Measurements from ENCODE around the gene RNF148. TPM values are rescaled to one million over a fixed set of nuclear protein-coding genes. Genes with fewer than 3 reads are reported as not detected.
A peak's percentile ranks its signal among the peaks of the same experiment; 100 is the strongest.

Gene RNF148
- total and polyA plus RNA-seq, 8 donors = 0.28 to 1.7 (median 0.97) TPM

GRCh38 chr7:122673951-122674350, 28.8 kb downstream of the RNF148 start:
- intact Hi-C loops (cut with DNase I) = no loop called here
- Histone ChIP-seq H3K36me3 (no peaks in the 10 kb centered on the region), H3K9me3 (no peaks in the 10 kb centered on the region), H3K27me3 (no peaks in the 10 kb centered on the region), H3K27ac (peak overlapping the region in 2 of 4 donors; percentile 49 to 66), H3K4me1 (peaks cover 0 to 10% (median 0%) of the 10 kb centered on the region in 3 donors), H3K4me3 (no peak overlapping the region)
- FAIRE-seq (no peak), DNase-seq (peak in 1 of 6 donors; percentile 76), ATAC-seq (no peak)
- no peak for TF ChIP-seq CTCF (IDR thresholded peaks at IDR 0.05)
- WGBS, 2 donors = 90 to 95% methylated on average over 19 to 21 of the region's 21 CpGs

- DNase-seq (peak in 3 of 6 donors; percentile 34 to 61 (median 54)), FAIRE-seq (no peak), ATAC-seq (peak; percentile 41 to 74 (median 50))
- H3K4me1 ChIP-seq = peaks cover 0 to 10% (median 0%) of the 10 kb centered on the region in 3 donors
- intact Hi-C loops (cut with DNase I) = no loop called here
- TF ChIP-seq CTCF (IDR thresholded peaks at IDR 0.05) = no peak
- WGBS, 2 donors = 64 to 69% methylated on average over 8 of the region's 8 CpGs
- H3K9me3 ChIP-seq = no peaks in the 10 kb centered on the region
- H3K27ac ChIP-seq = no peak overlapping the region
- no peak overlapping the region for H3K4me3 ChIP-seq
- H3K27me3 ChIP-seq = no peaks in the 10 kb centered on the region
- H3K36me3 ChIP-seq = no peaks in the 10 kb centered on the region
Observed at GRCh38 chr7:122672536-122672935, 30.2 kb downstream of the RNF148 start.

- H3K27me3 ChIP-seq = no peaks in the 10 kb centered on the region
- FAIRE-seq = no peak
- 89 to 91% methylated on average over 2 of the region's 2 CpGs for WGBS, 2 donors
Observed at GRCh38 chr7:122663733-122664132, 39.0 kb downstream of the RNF148 start.

GRCh38 chr7:122658856-122659255, 43.9 kb downstream of the RNF148 start:
- FAIRE-seq (no peak), ATAC-seq (no peak), DNase-seq (no peak)
- H3K9me3 ChIP-seq = no peaks in the 10 kb centered on the region
- intact Hi-C loops (cut with DNase I) = no loop called here
- H3K27ac ChIP-seq = no peak overlapping the region
- 92 to 95% methylated on average over 2 of the region's 2 CpGs for WGBS, 2 donors
- no peaks in the 10 kb centered on the region for H3K36me3 ChIP-seq
- H3K4me3 ChIP-seq = no peak overlapping the region
- TF ChIP-seq CTCF (IDR thresholded peaks at IDR 0.05) = no peak
- H3K4me1 ChIP-seq = no peaks in the 10 kb centered on the region
- H3K27me3 ChIP-seq = no peaks in the 10 kb centered on the region

More at GRCh38 chr7:122663733-122664132, 39.0 kb downstream of the RNF148 start:
- no peak for DNase-seq
- H3K9me3 ChIP-seq = no peaks in the 10 kb centered on the region
- no peak overlapping the region for H3K27ac ChIP-seq
- no peak for TF ChIP-seq CTCF (IDR thresholded peaks at IDR 0.05)
- intact Hi-C loops (cut with DNase I) = no loop called here
- H3K4me3 ChIP-seq = no peak overlapping the region
- no peaks in the 10 kb centered on the region for H3K36me3 ChIP-seq
- ATAC-seq = no peak
- H3K4me1 ChIP-seq = no peaks in the 10 kb centered on the region

- ATAC-seq (no peak), DNase-seq (no peak), FAIRE-seq (no peak)
- peaks cover 0 to 6% (median 0%) of the 10 kb centered on the region in 3 donors for H3K4me1 ChIP-seq
- no peaks in the 10 kb centered on the region for H3K27me3 ChIP-seq
- WGBS, 2 donors = 90 to 92% methylated on average over 5 of the region's 5 CpGs
- TF ChIP-seq CTCF (IDR thresholded peaks at IDR 0.05) = no peak
- H3K4me3 ChIP-seq = no peak overlapping the region
- no peak overlapping the region for H3K27ac ChIP-seq
- intact Hi-C loops (cut with DNase I) = no loop called here
- no peaks in the 10 kb centered on the region for H3K9me3 ChIP-seq
- H3K36me3 ChIP-seq = no peaks in the 10 kb centered on the region
Observed at GRCh38 chr7:122653685-122654084, 49.0 kb downstream of the RNF148 start.

Measured in pancreas (tissue), 10 donors.